HEK293T (cell line): ENCODE measurements around the gene URGCP.

Source experiments
- CTCF ChIA-PET: fragments of 350-600 bp; formaldehyde crosslinking; extraction: SDS; loops from one replicate; lab custom pipeline; 2021; ENCODE audit warnings: antibody characterized with exemption, inconsistent platforms; lab: Yijun Ruan, JAX
- POLR2A ChIA-PET: fragments of 350-600 bp; formaldehyde crosslinking; extraction: SDS; loops from one replicate; lab custom pipeline; 2020; ENCODE audit warnings: antibody characterized with exemption, inconsistent platforms; lab: Yijun Ruan, JAX
- DNase-seq: peaks from one replicate; pipeline ENCODE4 v3.0.0; 2012; ENCODE audit warnings: mixed read lengths; ENCODE audit errors: extremely low spot score
- ARNT ChIP-seq: fragments of 450-650 bp; IDR thresholded peaks from 2 replicates; pipeline ENCODE4 v1.6.1; 2017; ENCODE audit warnings: mild to moderate bottlenecking
- BHLHE40 ChIP-seq: fragments of 450-650 bp; IDR thresholded peaks from 2 replicates; pipeline ENCODE4 v1.6.1; 2016; ENCODE audit warnings: mild to moderate bottlenecking, moderate library complexity, borderline replicate concordance
- CTBP1 ChIP-seq: fragments of 450-650 bp; IDR thresholded peaks from 2 replicates; pipeline ENCODE4 v1.6.1; 2016; ENCODE audit warnings: borderline replicate concordance
- ELF4 ChIP-seq: fragments of 450-650 bp; IDR thresholded peaks from 2 replicates; pipeline ENCODE4 v1.6.1; 2017; ENCODE audit warnings: antibody characterized with exemption
- FOXA1 ChIP-seq: fragments of 450-650 bp; IDR thresholded peaks from 2 replicates; pipeline ENCODE4 v1.6.1; 2016; ENCODE audit warnings: mild to moderate bottlenecking
- FOXK2 ChIP-seq: fragments of 450-650 bp; IDR thresholded peaks from 2 replicates; pipeline ENCODE4 v1.6.1; 2016; ENCODE audit warnings: mild to moderate bottlenecking
- FOXM1 ChIP-seq: fragments of 450-650 bp; IDR thresholded peaks from 2 replicates; pipeline ENCODE4 v1.6.1; 2017; ENCODE audit warnings: mild to moderate bottlenecking, borderline replicate concordance
- HDGF ChIP-seq: fragments of 450-650 bp; IDR thresholded peaks from 2 replicates; pipeline ENCODE4 v1.6.1; 2017; ENCODE audit warnings: antibody characterized with exemption, borderline replicate concordance
- L3MBTL2 ChIP-seq: fragments of 450-650 bp; conservative IDR thresholded peaks from 2 replicates; pipeline ENCODE4 v1.6.1; 2016; ENCODE audit warnings: mild to moderate bottlenecking
- LEF1 ChIP-seq: fragments of 450-650 bp; IDR thresholded peaks from 2 replicates; pipeline ENCODE4 v1.6.1; 2017; ENCODE audit warnings: mild to moderate bottlenecking, borderline replicate concordance
- NFRKB ChIP-seq: fragments of 450-650 bp; IDR thresholded peaks from 2 replicates; pipeline ENCODE4 v1.6.1; 2016; ENCODE audit warnings: mild to moderate bottlenecking, moderate library complexity
- PKNOX1 ChIP-seq: fragments of 450-650 bp; IDR thresholded peaks from 2 replicates; pipeline ENCODE4 v1.6.1; 2016
- SP1 ChIP-seq: fragments of 450-650 bp; IDR thresholded peaks from 2 replicates; pipeline ENCODE4 v1.6.1; 2017
- SUZ12 ChIP-seq: fragments of 450-650 bp; IDR thresholded peaks from 2 replicates; pipeline ENCODE4 v1.6.1; 2016; ENCODE audit warnings: mild to moderate bottlenecking
- TARDBP ChIP-seq: fragments of 450-650 bp; IDR thresholded peaks from 2 replicates; pipeline ENCODE4 v1.6.1; 2016
- ZNF384 ChIP-seq: fragments of 450-650 bp; IDR thresholded peaks from 2 replicates; pipeline ENCODE4 v1.6.1; 2016

The URGCP gene

GRCh38 chr7:43888993-43889945 is 17.1 kb downstream of the URGCP start:
- ChIA-PET POLR2A (no interaction called here), CTCF (no interaction called here)
- DNase-seq = no peak
- TF ChIP-seq L3MBTL2 (no peak), CTBP1 (no peak), LEF1 (no peak), ZNF384 (no peak), FOXM1 (no peak), ARNT (no peak), FOXA1 (no peak), TARDBP (no peak), PKNOX1 (no peak), ELF4 (no peak), HDGF (no peak)

DNA sequence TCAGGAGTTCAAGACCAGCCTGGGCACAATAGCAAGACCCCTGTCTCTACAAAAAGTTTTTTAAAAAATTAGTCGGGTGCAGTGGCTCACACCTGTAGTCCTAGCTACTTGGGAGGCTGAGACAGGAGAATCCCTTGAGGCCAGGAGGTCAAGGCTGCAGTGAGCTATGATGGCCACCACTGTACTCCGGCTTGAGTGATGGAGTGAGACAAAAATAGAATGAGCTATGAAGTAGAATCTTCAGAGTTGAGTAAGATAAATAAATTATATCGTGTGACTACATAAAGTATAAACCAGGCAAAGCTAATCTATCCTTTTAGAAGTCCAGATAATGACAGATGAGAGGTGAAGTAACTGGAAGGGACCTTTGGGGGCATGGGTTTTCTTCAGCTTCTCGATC is 21.8 kb downstream of the URGCP start:
- no peak for TF ChIP-seq SUZ12
- no peak for TF ChIP-seq L3MBTL2
- no peak for TF ChIP-seq LEF1
- TF ChIP-seq FOXM1 = no peak
- TF ChIP-seq CTBP1 = no peak
- TF ChIP-seq BHLHE40 = no peak
- CTCF ChIA-PET = no interaction called here
- DNase-seq = no peak
- POLR2A ChIA-PET = interaction anchor here (0.8 to 2.2 kb wide), 3 partner anchors 10 to 42 kb away, joined by 3 to 10 read pairs (median 4); partner anchors contain the start of genes MRPS24 and UBE2D4

DNA sequence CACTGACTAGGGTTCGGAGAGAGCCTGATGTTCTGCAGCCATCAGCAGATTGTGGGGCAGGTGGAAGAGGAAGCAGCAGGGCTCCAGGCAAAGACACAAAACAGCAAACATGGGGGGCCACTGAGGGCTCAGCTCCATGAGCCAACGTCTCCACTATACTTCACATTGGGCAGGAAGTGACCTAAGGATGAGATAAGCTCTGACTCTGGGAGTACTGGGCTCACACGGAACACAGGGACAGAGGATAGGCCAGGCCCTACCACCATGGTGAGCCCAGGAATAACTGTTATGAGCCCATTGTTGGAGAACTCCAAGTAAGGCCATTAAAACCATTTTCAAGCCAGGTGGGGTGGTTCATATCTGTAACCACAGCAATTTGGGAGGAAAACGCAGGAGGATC is 22.2 kb downstream of the URGCP start:
- TF ChIP-seq NFRKB (no peak), LEF1 (no peak), SP1 (no peak), BHLHE40 (no peak), HDGF (no peak), TARDBP (no peak), ELF4 (no peak), PKNOX1 (no peak), CTBP1 (no peak)
- no peak for DNase-seq
- ChIA-PET POLR2A (interaction anchor here (0.8 to 2.2 kb wide), 2 partner anchors 15 to 42 kb away, joined by 4 to 10 read pairs; partner anchors contain the start of genes MRPS24 and UBE2D4), CTCF (no interaction called here)

- POLR2A ChIA-PET = interaction anchor here (1.6 kb wide), 1 partner anchor 12 kb away, joined by 7 read pairs; the partner anchor contains the start of gene MRPS24
- TF ChIP-seq L3MBTL2 (no peak), FOXA1 (no peak), CTBP1 (no peak), NFRKB (no peak), LEF1 (no peak), TARDBP (no peak), PKNOX1 (no peak), ARNT (no peak), FOXK2 (no peak), ZNF384 (no peak), FOXM1 (no peak), SUZ12 (no peak), BHLHE40 (no peak), HDGF (no peak), SP1 (no peak), ELF4 (no peak)
- CTCF ChIA-PET = no interaction called here
- DNase-seq = no peak
Observed at GRCh38 chr7:43880596-43880995, 25.8 kb downstream of the URGCP start.

DNA sequence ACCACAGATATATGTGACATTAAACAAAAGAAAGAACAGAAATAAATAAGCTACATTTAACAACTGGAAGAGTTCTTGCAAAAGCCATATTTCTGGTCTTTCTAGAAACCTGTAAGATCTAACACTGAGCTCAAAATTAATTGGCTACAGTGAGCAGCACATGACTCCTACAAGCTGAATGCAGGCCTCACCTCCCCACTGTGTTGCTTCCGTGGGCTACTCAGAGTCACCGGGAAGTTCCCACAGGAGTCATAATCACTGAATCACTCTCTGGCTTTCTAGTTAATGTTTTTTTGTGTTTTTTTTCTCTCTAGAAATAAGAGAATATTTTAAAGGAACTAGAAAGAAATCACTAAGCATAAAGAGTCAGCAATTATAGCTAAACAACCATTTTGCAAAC is 26.9 kb downstream of the URGCP start:
- ChIA-PET POLR2A (interaction anchor here (0.5 to 1.6 kb wide), 2 partner anchors 11 to 15 kb away, joined by 3 to 7 read pairs; partner anchors contain the start of gene MRPS24), CTCF (interaction anchor here (0.6 kb wide), 3 partner anchors 12 to 149 kb away, joined by 3 read pairs; no protein-coding TSS in a partner anchor)
- no peak for DNase-seq
- TF ChIP-seq ARNT (no peak), SP1 (no peak), LEF1 (no peak), FOXM1 (no peak), FOXA1 (no peak), FOXK2 (no peak), L3MBTL2 (no peak), BHLHE40 (no peak), HDGF (no peak), CTBP1 (no peak), NFRKB (no peak), PKNOX1 (no peak), ELF4 (no peak), TARDBP (no peak)
